Stimulated activated CD8-positive, alpha-beta memory T cell treated with anti-CD3 and anti-CD28 coated beads, Interleukin-7, amount 100 ng/mL, for 48 hours (primary cell): Measurements from ENCODE around the gene CDC7.
"Not testable (repeated sequence)": the region's sequence is repeated elsewhere in the genome, so short reads cannot be mapped to it uniquely, and the experiment has no call there.

ENCODE experiments used
- DNase-seq, 2 donors: peaks; one replicate each; pipeline ENCODE4 v3.0.0-alpha.2; 2020; ENCODE audit warnings: low read depth in 1 of 2; ENCODE audit errors: extremely low read depth in 1 of 2

Gene CDC7

DNA sequence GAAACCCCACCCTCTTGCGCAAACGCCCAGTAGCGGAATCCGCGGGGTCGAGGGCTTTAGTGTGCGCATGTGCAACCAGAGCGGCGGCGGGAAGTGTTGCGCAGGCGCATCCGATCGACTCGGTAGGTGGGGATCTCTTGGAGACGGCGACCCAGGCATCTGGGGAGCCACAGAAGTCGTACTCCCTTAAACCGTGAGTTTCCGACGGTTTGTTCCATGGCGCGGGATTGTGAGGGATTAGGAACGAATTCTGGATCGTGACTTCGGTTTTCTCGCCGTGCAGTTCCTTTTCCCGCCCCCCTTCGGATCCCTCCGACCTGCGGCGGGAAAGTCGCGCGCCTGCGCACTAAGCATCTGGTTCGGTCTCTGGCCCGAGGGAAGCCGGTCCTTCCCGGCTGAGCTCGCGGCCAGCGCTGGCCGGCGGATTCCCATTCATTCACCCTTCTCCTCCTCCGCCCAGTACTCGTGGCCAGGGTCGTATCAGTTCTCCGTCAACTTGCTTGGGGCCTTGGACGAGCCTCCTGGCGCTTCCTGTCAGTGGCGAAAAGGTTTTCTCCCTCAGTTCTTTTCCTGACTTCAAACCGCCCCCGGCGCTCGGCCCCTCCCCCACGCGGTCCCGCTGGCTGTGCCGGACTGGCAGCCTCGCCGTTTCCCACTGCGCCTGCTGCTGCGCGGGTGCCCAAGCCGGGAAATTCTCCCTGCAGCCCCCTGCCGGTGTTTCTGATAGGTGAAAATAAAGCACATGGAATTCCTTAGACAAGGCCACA is at the start of gene CDC7:
Gene CDC7 (plus strand): TSS at position 96 of the 767 bp plus-strand sequence. CDS start 866 bp downstream, outside the sequence.
- peak; percentile 80 to 84 for DNase-seq

DNA sequence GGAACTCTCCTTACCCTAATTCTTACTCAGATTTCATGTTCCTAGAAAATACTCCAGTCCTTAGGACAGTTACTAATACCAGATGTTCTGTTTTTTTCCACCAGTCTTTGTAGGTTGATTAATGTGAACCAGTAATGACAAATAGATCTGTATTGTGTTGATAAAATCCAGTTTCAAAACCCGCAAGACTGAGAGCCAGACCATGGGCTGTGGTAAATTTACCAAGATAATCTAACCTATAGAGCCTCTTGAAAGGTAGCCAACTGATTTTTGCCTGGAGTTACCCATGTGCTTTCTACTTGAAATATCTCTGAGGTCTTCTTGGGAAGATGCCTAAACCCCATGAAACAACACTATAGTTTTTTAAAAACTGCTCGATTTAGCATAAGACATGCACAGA is 46.5 kb upstream of the CDC7 start:
- DNase-seq = no peak

DNA sequence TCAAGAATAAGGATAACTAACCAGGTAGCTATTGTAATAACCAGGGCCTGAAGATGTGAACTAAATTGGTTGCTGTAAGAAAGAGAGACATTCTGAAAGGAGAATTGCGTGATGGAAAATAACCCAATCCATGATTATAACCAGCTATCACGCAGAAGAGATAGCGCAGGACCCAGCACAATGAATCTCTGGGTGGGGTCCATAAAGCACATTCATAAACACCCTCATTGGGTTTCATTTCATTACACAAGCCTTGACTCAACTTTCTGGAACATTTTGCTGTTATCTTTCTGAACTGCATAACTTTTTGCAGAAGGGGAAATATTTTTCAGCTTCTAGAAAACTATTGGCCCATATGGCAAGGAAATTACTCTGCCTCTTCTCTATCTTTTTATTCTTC is 45.3 kb upstream of the CDC7 start:
- no peak for DNase-seq

DNA sequence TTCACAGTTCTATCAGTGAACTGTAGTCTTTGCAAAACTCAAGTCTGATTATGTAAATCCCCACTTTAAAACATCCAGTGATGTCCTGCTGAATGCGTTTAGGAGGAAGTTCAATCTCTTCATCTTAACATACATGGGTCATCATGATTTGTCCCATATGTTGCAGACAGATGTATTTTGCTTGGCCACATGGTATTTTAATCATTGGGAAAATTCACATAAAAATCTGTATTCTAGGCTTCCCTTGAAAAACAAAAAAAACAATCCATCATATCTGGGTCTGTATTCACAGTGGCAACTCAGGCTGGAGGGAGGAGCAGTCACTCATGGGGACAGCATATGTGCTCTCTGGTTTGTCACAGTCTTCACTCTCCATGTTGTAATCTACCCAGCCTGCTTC is 44.8 kb upstream of the CDC7 start:
- no peak for DNase-seq

DNA sequence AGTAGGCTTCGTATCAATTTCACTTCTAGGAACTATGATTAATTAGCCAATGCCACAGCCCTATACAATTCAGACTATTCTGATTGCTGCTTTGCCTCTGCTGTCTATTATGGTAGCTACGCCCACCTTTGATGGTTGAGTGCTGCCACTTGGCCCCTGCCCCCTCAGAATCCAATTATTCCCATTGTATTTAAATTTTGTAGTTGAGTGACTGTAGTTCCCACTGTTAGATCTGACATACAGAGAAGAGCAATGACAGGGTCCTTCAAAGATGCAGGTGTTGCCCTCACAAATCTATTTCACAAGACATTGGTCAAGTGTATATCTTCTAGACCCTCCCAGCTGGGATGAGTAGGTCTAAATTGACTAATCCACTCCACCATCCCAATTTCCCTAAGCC is 35.3 kb upstream of the CDC7 start:
- DNase-seq = not testable (repeated sequence)

DNA sequence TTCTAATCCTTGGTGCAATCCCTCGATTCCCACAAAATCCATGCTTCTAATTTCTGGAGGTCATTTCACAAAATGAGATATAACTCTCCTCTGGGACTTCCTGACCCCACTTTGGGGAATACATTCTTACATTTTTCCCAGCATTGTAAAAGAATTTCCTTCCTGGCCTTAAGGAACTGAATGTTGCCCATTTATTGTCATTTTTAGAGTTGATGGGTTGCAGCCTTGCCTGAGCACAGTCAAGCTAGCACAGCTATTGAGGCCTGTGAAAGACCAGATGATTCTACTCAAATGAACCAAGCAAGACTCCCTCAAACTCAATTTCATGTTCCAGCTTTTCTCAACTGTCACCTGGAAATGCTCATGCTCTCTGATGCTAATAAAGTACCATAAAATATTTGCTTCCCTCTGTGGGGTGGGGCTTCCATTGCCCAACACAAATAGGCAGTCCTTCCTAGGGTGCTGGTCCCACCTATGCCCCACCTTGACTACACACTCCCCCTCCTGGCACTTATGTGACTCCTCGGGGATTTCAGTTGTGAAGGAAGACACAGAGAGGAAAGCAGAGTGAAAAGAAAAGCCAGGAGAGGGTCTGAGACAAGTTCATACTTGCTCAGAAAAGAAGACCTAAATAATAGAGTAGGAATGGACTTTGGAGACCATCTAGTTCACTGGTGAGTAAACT is 24.0 kb upstream of the CDC7 start:
- no peak for DNase-seq

DNA sequence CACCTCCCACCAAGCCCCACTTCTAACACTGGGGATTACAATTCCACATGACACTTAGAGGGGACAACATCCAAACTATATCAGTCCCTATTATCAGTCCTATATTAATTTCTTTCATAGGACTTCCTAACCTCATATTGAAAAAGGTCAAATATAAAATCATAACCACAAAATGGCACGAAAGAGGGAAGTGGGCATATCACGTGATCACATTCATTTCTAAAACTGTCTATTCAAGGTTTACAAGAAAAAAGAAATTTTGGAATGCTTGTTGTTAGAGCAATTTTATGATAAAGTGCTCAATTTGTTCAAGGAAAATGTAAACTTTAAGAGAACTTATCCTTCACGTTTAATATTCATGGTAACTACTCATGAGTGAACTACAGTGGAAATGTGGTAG is 13.2 kb upstream of the CDC7 start:
- no peak for DNase-seq

DNA sequence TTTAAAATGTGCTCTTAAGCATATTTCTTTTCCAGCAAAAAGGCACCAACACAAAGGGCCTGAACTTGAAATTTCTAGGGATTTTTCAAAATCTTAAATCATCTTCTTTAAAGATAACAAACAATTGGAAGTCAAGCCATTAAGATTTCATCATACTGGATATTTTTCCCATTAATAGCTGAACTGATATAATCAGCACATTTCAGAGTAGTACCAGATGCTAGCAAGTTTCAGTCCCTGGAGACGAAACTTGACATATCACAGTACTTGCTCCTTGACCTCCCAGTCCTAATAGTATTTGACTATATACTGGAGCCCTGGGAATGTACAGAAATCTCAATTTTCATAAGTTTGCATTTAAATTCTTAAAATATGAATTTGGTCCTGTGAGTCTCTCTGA is 10.2 kb upstream of the CDC7 start:
- DNase-seq = no peak

DNA sequence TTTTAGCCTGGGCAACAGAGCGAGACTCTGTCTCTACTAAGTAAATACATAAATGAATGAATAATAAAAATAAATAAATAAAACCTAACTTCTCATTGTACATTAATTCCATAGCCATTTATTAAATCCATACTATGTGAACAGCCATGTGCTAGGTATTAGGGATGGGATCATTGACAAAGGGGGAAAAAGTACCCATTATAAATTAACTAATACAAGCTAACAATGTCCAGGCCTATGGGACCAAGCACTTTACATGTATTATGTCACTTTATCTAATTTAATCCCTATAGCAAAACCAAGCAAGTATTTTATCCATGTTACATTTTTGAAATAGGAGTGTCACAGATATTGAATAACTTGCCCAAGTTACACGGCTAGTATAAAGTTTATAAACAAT is 2.6 kb upstream of the CDC7 start:
- no peak for DNase-seq

DNA sequence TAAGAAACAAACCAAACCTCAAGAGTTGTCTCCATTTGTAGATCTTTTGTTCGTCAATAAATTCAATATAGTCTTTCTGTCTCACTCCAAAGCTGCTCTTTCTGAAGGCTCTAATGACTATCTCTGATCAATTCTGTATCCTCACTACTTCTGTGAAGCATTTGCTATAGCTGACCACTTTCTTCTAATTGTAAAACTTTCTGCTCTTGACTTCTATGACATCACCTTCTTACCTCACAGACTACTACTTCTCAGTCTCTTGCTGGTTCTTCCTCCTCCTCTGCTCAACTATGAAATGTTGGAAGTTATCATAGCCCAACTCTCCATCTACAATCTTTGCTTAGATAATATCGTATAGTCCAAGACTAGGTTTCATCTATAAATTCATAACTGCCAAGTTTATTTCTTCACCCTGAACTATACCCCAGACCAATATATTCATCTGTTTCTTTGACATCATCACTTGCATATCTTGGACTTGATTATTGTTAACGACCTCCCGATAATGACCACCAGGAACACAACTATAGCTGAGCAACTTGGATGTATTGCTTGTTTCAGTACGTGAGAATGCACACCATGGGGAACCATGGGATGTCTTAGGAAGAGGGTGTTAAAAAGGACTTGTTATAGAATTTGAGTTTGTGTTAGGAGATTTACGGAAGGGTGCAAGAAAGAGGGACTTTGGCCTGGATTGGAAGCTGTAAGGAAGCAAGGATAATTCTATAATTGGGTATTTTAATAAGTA is 2.0 kb upstream of the CDC7 start:
- DNase-seq = no peak

DNA sequence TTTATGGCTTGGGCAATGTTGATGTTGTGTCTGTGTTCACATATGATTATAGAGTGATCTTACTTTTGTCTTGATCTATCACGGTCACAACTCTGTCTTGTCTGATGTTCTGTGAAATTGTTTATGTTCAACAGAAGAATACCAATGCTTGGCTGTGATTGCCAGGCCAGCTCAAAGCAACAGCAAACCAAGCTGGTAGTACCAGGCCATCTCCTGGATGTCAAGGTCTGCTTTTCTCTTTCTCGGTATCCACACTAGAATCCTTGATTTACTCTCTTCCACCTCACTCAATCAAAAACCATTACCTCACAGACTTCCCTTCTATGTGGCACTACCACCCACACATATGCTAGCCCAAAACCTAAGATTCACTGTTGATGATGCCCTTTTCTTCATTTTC is 1.3 kb upstream of the CDC7 start:
- DNase-seq = no peak

DNA sequence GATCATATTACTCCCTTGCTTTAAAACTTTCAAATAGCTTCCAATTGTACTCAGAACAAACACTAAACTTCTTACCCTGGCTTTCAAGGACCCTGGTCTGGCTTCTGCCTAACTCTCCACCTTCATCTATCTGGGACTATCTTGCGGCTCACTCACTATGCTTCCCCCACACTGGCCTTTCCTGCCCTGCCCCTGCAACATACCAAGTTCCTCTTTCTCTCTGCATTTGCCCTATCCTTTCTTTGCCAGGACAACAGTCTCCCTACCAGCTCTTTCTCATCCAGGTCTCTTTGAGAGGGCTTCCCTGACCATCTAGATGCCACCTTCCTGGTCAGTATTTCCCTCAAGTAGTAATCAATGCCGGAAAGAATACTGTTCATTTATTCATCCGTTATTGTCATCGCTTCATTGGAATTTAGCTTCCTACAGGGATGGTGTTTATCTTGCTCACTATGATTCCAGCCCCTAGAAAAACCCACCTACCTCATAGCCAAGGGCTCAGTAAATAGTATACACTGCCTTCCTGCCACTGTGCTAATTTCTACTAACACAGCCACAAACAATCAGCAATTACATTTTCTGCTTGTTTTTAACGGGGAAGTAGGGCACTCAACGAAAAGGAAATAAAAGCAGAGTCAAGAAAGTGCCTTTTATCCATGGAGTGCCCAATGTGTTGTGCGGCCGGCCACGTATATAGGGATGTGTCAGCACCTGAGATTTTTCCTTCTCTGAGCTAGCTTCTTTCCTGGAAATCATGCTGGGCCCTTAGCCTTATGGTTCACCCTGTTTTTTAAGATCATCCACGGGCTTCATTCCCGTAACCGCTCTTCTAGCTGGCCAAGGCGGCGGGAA is 521 bp upstream of the CDC7 start:
- no peak for DNase-seq

DNA sequence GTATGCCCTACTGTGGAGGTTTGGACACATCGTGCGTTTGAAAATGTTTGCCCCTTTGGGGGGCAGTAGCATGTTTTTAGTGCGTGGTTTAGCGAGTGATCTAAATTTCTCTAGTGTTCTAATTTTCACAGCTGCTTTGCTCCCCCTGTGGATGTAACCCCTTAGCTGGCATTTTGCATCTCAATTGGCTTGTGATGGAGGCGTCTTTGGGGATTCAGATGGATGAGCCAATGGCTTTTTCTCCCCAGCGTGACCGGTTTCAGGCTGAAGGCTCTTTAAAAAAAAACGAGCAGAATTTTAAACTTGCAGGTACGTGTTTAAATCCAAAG is 836 bp downstream of the CDC7 start:
- DNase-seq = no peak

DNA sequence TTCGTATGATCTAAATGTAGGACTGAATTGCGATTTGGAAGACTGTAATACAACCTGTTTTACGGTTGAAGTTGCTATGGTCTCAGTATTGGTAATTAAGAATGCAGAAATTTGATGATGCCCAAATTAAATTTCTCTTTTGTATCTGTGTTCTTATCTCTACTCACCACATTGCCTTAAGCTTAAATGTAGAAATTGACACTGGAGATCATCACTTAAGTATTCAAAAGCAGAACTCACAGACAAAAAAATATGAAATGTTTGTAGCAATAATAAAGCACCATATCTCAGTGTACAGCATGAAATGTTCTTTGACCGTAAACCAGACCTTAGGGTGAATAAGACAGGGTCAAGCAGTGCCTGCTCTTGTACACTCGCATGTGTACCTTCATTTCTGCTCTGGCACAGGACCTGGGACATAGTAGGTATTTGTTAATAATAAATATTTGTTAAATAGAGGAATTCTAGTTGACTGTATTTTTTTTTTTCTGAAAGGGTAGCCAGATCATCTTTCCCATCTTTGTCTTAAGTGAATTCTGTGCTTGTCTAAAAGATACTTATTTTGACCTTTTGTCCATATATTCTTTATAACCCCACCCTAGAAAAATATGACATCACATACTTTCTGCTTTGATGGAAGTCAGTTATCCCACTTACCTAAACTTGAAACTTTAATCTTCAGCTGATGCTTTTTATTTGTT is 1.5 kb downstream of the CDC7 start:
- DNase-seq = no peak

DNA sequence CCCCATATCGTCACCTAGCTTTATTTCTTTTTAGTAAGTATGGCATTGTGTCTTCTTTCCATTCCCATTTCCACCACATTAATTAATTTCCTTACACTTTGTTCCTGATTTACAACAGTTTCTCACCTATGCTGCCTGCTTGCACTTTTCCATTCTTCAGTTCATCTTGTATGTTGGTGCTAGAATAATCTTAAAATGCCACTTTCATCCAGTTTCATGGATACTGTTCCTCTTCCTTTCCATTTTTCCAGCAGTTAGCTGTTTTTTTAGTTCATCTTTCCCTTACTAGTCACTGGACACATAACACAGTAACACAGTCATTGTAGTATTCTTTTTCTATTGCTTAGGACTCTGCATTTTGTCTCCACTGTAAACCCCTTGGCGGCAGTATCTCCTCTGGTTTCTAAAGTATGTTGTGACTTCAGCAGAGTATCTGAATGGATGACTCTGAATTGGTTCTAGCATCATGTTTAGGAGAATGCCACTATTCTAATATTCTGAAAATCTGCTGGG is 2.1 kb downstream of the CDC7 start:
- no peak for DNase-seq

DNA sequence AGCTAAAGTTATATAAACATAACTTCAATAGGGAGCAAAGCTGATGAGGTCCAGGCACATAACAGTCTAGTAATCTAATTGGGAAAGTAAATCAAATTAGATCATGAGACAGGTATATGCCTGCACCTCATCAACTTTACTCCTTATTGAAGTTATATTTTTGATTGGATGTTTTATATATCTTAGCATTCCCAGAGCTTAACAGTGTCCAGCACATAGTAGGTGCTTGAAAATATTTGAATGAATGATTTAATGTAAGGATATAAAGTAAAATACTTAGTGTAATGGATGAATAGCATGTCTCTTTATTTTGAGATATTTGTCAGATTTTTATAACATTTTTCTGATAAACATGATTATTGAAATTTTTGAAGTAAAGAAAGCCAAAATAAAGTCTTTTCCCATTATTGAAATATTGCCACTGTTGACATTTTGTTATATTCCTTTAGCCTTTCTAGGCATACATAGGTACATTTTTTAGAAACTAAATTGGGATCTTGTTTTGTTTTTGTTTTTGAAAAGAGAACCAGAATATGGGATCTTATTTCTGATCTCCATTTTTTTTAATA is 2.8 kb downstream of the CDC7 start:
- DNase-seq = no peak

DNA sequence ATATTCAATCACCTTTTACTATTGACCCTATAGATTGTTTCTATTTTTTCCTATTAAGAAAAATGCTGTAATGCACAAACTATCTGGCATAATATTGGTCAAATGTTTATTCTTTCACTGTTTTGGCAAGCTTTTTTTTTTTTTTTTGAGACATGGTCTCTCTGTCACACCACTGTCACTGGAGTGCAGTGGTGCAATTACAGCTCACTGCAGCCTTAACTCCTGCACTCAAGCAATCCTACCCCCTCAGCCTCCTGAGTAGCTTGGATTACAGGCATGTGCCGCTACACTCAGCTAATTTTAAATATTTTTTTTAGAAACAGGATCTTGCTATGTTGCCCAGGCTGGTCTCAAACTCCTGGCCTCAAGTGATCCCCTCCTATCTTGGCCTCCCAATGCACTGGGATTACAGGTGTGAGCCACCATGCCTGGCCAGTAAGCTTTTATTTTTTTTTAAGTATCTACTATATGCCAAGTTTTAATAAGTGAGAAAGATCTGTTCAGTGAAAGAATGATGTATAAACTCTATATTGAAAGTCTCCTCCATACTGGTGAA is 3.4 kb downstream of the CDC7 start:
- DNase-seq = no peak

DNA sequence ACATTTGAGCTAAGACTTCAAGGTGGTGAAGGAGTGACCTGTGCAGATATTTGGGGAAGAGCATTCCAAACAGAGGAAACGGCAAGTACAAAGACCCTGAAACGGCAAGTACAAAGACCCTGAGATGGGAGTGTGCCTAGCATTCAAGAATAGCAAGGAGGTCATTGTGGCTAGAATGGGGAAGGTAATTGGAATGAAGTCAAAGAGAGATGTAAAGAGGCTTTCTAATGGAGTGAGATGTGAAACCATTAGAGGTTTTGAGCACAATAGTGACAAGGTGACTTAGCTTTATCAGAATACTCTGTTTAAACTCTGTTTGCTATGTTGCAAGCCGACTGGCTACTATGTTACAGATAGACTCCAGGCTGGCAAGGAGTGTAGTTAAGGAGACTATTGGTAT is 4.4 kb downstream of the CDC7 start:
- no peak for DNase-seq

DNA sequence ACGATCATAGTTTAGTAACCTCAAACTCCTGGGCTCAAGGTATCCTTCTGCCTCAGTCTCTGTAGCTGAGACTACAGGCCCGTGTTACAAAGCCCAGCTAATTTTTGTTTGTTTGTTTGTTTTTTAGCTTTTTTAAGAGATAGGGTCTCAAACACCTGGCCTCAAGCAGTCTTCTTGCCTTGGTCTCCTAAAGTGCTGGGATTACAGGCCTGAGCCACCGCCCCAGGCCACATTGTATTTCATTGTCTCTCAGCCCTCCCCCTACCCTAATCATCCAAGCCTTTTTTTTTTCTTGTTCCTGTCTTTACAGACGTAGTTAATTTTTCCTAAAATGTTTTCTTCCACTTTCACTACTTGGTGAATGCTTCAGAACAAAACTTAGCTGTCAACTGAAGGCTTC is 5.4 kb downstream of the CDC7 start:
- no peak for DNase-seq

DNA sequence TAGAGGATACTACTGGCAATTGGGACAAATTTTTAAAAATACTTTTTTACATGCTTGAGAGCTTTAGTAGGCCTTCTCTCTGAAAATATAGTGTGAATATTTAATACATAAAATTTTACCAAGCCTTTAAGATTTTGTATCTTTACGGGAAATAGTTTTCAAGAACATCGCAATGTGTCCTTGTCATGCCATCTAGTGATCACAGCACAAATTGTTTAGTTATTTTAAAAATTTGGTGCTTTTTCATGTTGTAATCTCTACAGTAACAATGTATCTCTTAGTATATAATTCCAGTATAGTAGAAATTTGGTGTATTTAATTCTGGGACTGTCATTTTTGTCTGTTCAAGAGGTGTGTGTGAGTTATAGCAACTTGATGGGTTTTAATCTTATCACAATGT is 6.7 kb downstream of the CDC7 start:
- DNase-seq = no peak
